Ovary (tissue), 3 donors: ENCODE results near the gene AGPAT1.

ENCODE experiments used
- EP300 ChIP-seq: sonication (generic); formaldehyde crosslinking; IDR thresholded peaks from one replicate; pipeline ENCODE4 v1.6.1; 2017; ENCODE audit warnings: antibody characterized with exemption
- POLR2A ChIP-seq: fragments of 450-650 bp; IDR thresholded peaks from one replicate; pipeline ENCODE4 v1.6.1; 2017; ENCODE audit warnings: antibody characterized with exemption, mild to moderate bottlenecking, moderate library complexity
- TF ChIP-seq, protein P1 (sequence below), 3 donors: fragments of 450-650 bp in 2 of 3; fragments of 200-600 bp in 1 of 3; IDR thresholded peaks; one replicate each; pipeline versions ENCODE4 v1.5.1 to v1.8.0; 2016 to 2022; ENCODE audit warnings: antibody characterized with exemption in 3 of 3, mild to moderate bottlenecking in 1 of 3
- donor health status: DM: no; HTN: no; CAD: no.

DNA sequence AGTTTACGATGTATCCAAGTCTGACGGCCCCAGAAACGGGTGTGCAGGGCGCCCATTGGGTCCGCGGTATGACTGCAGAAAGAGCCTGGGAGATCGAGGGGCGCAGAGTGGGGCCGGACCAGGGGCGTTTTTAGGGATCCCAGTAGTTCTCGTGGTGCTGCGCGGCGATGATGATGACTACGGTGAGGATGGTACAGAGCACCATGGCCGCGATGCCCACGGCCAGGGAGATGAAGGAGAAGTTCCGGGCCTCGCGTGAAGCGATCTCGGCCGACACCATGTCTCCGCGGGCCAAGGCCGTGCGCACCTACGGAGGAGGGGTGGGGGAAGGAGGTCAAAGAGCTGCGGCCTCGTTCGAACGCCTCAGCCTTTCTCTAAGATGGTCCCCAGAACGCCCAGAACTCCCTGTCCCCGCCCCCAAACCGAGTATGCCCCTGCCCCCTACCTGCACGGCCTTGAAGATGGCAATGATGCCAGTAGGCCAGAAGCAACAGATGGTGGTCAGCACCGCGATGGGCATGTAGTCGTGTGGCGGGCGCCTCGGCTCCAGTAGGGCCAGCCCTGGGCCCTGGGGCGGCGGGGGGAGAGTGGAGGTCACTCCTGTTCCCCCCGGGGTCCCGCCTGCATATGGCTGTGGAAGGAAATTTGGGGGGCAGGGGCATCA is 26.7 kb downstream of the AGPAT1 start:
- TF ChIP-seq, protein P1, sequence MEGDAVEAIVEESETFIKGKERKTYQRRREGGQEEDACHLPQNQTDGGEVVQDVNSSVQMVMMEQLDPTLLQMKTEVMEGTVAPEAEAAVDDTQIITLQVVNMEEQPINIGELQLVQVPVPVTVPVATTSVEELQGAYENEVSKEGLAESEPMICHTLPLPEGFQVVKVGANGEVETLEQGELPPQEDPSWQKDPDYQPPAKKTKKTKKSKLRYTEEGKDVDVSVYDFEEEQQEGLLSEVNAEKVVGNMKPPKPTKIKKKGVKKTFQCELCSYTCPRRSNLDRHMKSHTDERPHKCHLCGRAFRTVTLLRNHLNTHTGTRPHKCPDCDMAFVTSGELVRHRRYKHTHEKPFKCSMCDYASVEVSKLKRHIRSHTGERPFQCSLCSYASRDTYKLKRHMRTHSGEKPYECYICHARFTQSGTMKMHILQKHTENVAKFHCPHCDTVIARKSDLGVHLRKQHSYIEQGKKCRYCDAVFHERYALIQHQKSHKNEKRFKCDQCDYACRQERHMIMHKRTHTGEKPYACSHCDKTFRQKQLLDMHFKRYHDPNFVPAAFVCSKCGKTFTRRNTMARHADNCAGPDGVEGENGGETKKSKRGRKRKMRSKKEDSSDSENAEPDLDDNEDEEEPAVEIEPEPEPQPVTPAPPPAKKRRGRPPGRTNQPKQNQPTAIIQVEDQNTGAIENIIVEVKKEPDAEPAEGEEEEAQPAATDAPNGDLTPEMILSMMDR (IDR thresholded peaks at IDR 0.05): no peak
- TF ChIP-seq EP300: no peak
- no peak for TF ChIP-seq POLR2A
